HG02610 (cell line): ENCODE data around the gene PBRM1.

Experiments used
- ATAC-seq: cut with Tn5 transposase; IDR thresholded peaks from one replicate; pipeline ENCODE4 v1.9.1; 2021; ENCODE audit warnings: mild to moderate bottlenecking, moderate library complexity; ENCODE audit not compliant: unreplicated experiment

The PBRM1 gene

DNA sequence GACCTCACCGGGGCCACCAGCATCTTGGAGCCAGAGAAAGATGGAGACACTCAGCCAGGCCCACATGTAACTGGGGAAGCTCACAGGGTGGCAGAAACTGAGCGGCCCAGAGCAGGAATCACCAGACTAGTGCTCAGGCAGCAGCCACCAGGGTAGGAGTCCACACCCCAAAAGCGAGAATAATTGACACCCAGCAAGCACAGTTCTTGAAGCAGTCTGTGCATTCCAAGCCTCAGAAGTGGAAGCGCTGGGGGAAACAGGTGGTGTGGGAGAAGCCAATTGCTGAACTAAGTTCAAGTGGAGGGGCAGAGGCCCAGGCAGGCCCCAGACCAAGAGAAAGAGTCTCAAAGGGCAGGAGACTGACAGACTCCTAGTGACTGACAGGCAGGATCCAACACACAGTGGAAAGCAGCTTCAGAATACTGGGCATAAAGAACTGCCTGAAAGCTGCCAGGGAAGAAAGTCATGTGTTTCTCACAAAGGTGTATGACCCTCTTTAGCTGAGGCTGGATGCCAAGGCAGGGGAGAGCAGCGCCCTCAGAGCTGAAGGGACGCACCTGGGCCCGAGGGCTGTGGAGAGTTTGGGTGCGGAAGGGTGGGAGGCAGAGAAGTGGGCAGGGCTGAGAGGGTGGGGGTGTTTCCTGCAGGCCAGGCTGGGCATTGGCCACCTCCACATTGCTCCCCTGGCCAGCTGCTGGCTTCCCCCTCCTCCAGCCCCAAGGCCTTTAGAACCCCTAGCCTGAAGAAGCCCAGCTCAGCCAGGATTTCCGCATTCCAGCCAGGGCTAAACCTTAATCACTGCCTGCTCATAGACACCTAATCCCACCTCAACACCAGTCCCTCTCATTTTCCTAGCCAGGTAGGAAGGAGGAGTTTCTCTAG is 159.8 kb downstream of the PBRM1 start:
- ATAC-seq: no peak

GRCh38 chr3:52524752-52525679 is 160.7 kb downstream of the PBRM1 start:
- ATAC-seq: no peak

DNA sequence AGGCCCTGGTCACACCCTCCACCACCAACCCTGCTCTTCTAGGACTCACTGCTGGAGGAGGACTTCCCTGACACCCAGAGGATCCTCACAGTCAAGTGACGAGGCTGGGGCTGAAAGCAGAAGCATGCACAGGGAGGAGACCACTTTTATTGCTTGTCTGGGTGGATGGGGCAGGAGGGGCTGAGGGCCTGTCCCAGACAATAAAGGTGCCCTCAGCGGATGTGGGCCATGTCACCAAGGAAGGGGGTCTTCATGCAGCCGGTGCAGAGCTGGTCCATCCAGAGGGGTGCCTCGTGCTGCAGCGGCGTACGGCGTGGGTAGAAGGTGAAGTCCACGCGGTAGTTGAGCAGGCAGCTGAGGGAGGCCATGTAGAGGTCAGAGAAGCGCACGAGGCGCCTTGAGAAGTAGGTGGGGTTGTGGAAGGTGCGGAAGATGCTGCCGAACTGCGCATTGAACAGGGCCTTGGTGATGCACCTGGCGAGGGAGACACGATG is 161.4 kb downstream of the PBRM1 start:
- no peak for ATAC-seq

GRCh38 chr3:52523386-52524257 is 162.1 kb downstream of the PBRM1 start:
- no peak for ATAC-seq

- no peak for ATAC-seq
These were observed 163.0 kb downstream of the PBRM1 start for GRCh38 chr3:52522651-52523251.

DNA sequence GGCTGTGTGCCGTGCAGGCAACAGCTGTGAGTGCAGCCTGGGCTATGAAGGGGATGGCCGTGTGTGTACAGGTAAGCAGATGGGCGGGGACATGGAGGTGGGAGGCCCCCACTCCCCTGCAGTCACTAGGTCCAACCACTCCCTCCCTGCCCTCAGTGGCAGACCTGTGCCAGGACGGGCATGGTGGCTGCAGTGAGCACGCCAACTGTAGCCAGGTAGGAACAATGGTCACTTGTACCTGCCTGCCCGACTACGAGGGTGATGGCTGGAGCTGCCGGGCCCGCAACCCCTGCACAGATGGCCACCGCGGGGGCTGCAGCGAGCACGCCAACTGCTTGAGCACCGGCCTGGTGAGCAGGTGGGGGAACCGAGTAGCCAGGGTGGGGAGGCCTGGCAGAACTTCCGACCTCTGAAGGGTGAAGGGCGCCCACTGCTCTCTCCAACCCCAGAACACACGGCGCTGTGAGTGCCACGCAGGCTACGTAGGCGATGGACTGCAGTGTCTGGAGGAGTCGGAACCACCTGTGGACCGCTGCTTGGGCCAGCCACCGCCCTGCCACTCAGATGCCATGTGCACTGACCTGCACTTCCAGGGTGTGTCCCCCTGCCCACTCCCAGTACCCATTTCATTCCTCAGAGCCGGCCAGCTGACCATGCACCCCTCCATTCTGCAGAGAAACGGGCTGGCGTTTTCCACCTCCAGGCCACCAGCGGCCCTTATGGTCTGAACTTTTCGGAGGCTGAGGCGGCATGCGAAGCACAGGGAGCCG is 163.6 kb downstream of the PBRM1 start:
- ATAC-seq: no peak

DNA sequence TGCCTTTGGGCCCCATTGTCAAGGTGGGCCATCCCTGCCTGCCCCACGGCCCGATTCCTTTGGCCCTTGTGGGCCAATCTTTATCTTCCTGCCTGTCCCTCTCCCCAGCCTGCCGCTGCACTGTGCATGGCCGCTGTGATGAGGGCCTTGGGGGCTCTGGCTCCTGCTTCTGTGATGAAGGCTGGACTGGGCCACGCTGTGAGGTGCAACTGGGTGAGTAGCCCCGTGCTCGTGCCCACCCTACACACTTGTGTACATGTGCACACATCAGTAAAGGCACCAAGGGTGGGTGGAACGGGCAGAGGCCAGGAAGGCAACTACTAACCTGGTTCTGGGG is 164.3 kb downstream of the PBRM1 start:
- no peak for ATAC-seq

GRCh38 chr3:52520716-52521487 is 164.8 kb downstream of the PBRM1 start:
- no peak for ATAC-seq

GRCh38 chr3:52520141-52520667 is 165.5 kb downstream of the PBRM1 start:
- no peak for ATAC-seq

GRCh38 chr3:52519445-52520140 is 166.1 kb downstream of the PBRM1 start:
- no peak for ATAC-seq

DNA sequence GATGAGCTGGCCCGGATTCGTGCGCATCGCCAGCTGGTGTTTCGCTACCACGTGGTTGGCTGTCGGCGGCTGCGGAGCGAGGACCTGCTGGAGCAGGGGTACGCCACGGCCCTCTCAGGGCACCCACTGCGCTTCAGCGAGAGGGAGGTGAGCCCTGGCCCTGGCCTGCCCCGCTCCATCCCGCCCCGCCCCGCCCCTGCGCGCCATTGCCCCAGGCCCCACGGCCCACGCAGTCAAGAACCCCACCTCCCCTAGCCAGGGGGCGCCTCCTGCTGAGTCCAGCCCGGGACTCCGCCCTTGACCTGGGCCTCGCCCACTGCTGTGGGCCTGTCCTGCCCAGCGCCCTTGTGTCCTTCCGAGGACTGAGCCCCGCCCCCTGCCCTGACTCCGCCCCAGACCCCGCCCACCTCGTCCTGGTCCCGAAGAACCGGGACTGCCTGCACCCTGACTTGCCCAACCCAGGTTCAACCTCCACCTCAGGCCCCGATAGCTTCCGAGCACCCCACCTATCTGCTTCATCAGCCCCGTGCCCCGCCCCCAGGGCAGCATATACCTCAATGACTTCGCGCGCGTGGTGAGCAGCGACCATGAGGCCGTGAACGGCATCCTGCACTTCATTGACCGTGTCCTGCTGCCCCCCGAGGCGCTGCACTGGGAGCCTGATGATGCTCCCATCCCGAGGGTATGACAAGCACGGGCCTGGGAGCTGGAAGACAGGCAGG is 166.8 kb downstream of the PBRM1 start:
- no peak for ATAC-seq

DNA sequence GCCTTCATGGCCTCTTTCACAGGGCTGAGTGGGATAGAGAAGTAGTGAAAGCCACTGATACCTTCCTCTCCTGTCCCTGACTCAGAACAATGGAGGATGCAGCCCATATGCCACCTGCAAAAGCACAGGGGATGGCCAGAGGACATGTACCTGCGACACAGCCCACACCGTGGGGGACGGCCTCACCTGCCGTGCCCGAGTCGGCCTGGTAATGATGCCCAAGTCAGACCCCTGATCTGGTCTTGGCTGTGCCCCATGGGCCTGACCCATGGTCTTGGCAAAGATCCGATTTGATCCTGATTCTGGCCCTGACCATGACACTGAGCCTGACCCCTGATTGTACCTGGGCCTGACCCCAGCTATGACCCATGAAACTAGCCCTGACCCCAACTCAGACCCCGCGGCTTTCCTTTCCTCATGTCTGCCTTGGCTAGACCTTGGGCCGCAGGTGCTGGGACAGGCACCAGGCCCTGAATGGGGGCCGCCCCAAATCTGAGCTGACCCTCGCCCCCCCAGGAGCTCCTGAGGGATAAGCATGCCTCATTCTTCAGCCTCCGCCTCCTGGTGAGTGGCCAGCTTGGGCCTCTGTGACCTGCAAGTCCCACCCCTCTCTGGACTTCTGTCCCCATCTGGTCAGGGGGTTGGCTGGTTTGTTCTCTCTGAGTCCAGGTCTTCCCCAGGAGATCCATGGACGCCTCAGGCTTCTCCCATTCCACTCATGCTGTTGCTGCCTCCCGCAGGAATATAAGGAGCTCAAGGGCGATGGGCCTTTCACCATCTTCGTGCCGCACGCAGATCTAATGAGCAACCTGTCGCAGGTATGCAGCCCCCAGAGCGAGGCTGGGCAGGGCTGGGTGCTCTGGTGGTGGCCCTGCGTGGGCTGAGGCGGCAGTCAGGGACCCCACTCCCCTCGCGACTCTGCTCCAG is 167.7 kb downstream of the PBRM1 start:
- ATAC-seq: no peak

- no peak for ATAC-seq
These were observed 169.1 kb downstream of the PBRM1 start for GRCh38 chr3:52516509-52517195.

GRCh38 chr3:52515192-52515591 is 170.5 kb downstream of the PBRM1 start:
- ATAC-seq: no peak

GRCh38 chr3:52514576-52514975 is 171.1 kb downstream of the PBRM1 start:
- no peak for ATAC-seq

DNA sequence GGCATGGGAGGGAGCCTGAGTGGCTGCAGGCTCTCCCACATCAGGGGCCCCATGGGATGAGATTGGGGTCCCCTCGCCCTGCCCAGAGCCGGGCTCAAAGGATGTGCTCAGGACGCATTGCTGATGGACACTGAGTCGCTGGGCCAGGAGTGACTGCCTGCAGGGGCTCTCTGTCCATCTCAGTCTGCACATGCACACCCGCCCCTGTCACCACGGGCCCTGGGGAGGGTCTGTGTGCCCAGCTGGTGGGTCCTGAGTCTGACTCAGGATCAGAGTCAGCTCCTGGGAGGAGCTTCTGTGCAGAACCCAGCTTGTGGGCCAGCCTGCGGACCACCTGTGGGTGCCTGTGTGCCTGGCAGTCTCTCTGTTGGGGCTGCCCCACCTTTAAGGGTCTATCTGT is 172.4 kb downstream of the PBRM1 start:
- ATAC-seq: no peak
